SK-N-SH (cell line): ENCODE data around the gene SPAG6. TPM values are rescaled to one million over a fixed set of nuclear protein-coding genes. Genes with fewer than 3 reads are reported as not detected.

Experiments used
- CTCF ChIA-PET: fragments of 300-600, 350-600 bp; formaldehyde crosslinking; extraction: SDS; loops from one replicate; lab custom pipeline; 2021; lab: Yijun Ruan, JAX
- POLR2A ChIA-PET: fragments of 350-600 bp; sonication (Branson Sonifier 250); formaldehyde crosslinking; extraction: SDS; loops from one replicate; lab custom pipeline; 2020; ENCODE audit warnings: antibody characterized with exemption, inconsistent platforms; lab: Yijun Ruan, JAX
- DNase-seq: peaks from one replicate; pipeline ENCODE4 v3.0.0; 2012
- H2AFZ ChIP-seq: fragments of 200-600 bp; sonication (generic); 2 replicates; pipeline ENCODE4 v1.8.1; 2016; ENCODE audit warnings: antibody characterized with exemption, mild to moderate bottlenecking, low read depth
- H3F3A ChIP-seq: fragments of 200-600 bp; sonication (generic); replicated peaks from 2 replicates; pipeline ENCODE3; 2016; ENCODE audit warnings: antibody characterized with exemption, mild to moderate bottlenecking; ENCODE audit not compliant: insufficient read depth
- H3K27ac ChIP-seq, 2 experiments: fragments of 200-500 bp in 1 of 2; fragments of 200-600 bp in 1 of 2; sonication (Bioruptor generic) in 1 of 2; sonication (generic), shearing (Covaris generic) in 1 of 2; 2 replicates each; pipeline versions ENCODE4 v1.5.1 to v1.6.1; 2014 to 2016; ENCODE audit warnings: low read depth in 2 of 2, inconsistent platforms in 1 of 2, low read length in 1 of 2, mild to moderate bottlenecking in 1 of 2, mixed read lengths in 1 of 2
- H3K27me3 ChIP-seq: fragments of 200-600 bp; sonication (generic), shearing (Covaris generic); 2 replicates; pipeline ENCODE4 v1.6.1; 2016; ENCODE audit warnings: mixed run types; ENCODE audit not compliant: insufficient read depth
- H3K36me3 ChIP-seq, 2 experiments: fragments of 200-500 bp in 1 of 2; fragments of 200-600 bp in 1 of 2; sonication (Bioruptor generic) in 1 of 2; sonication (generic) in 1 of 2; replicated peaks in 1 of 2; 2 replicates each; pipeline versions ENCODE3 to v1.5.1; 2014 to 2016; ENCODE audit warnings: low read length in 1 of 2, mild to moderate bottlenecking in 1 of 2; ENCODE audit not compliant: insufficient read depth in 2 of 2, control insufficient read depth in 1 of 2
- H3K4me1 ChIP-seq, 2 experiments: fragments of 200-500 bp in 1 of 2; fragments of 200-600 bp in 1 of 2; sonication (Bioruptor generic) in 1 of 2; sonication (generic), shearing (Covaris generic) in 1 of 2; 2 replicates each; pipeline versions ENCODE4 v1.5.1 to v1.6.1; 2014 to 2016; ENCODE audit warnings: low read depth in 1 of 2, low read length in 1 of 2, mixed run types in 1 of 2; ENCODE audit not compliant: insufficient read depth in 2 of 2, control insufficient read depth in 1 of 2
- H3K4me2 ChIP-seq: fragments of 200-600 bp; sonication (generic), shearing (Covaris generic); 2 replicates; pipeline ENCODE4 v1.6.1; 2017; ENCODE audit warnings: mixed run types
- H3K4me3 ChIP-seq, 2 experiments: fragments of 200-500 bp in 1 of 2; fragments of 200-600 bp in 1 of 2; sonication (Bioruptor generic) in 1 of 2; sonication (generic), shearing (Covaris generic) in 1 of 2; 2 replicates each; pipeline versions ENCODE4 v1.5.1 to v1.8.1; 2014 to 2016; ENCODE audit warnings: low read depth in 2 of 2, inconsistent platforms in 1 of 2, low read length in 1 of 2, mild to moderate bottlenecking in 1 of 2, mixed read lengths in 1 of 2, moderate library complexity in 1 of 2
- H3K79me2 ChIP-seq: fragments of 200-600 bp; sonication (generic); 2 replicates; pipeline ENCODE4 v1.8.1; 2017; ENCODE audit warnings: mild to moderate bottlenecking; ENCODE audit not compliant: insufficient read depth
- H3K9ac ChIP-seq: fragments of 200-600 bp; sonication (generic); 2 replicates; pipeline ENCODE4 v1.6.1; 2017; ENCODE audit warnings: mixed run types
- H3K9me2 ChIP-seq: fragments of 200-600 bp; sonication (generic); 2 replicates; pipeline ENCODE4 v1.6.1; 2017; ENCODE audit warnings: mixed run types
- H3K9me3 ChIP-seq: fragments of 200-600 bp; sonication (generic); 2 replicates; pipeline ENCODE4 v1.6.1; 2017; ENCODE audit warnings: mixed run types, mild to moderate bottlenecking, moderate library complexity
- H4K20me1 ChIP-seq: fragments of 200-600 bp; sonication (generic); 2 replicates; pipeline ENCODE4 v1.6.1; 2017; ENCODE audit warnings: mild to moderate bottlenecking, mixed run types; ENCODE audit not compliant: insufficient read depth
- CHD2 ChIP-seq: fragments of 150-350 bp; IDR thresholded peaks from 2 replicates; pipeline ENCODE4 v1.6.1; 2018; ENCODE audit warnings: low read length; ENCODE audit not compliant: partially characterized antibody
- FOXM1 ChIP-seq: IDR thresholded peaks from 2 replicates; pipeline ENCODE4 v1.4.0; 2012; ENCODE audit warnings: low read depth, mild to moderate bottlenecking
- GATA2 ChIP-seq: sonication (generic); formaldehyde crosslinking; IDR thresholded peaks from 2 replicates; pipeline ENCODE4 v1.5.0; 2020; ENCODE audit warnings: mild to moderate bottlenecking, missing genetic modification reagents
- MAX ChIP-seq: IDR thresholded peaks from 2 replicates; pipeline ENCODE4 v1.4.0; 2012; ENCODE audit warnings: low read depth
- PBX3 ChIP-seq: IDR thresholded peaks from 2 replicates; pipeline ENCODE4; 2012
- REST ChIP-seq: IDR thresholded peaks from 2 replicates; pipeline ENCODE4 v1.6.1; 2012; ENCODE audit warnings: mild to moderate bottlenecking, low read depth, low read length, moderate library complexity
- TCF12 ChIP-seq: IDR thresholded peaks from 2 replicates; pipeline ENCODE4 v1.4.0; 2012
- TEAD4 ChIP-seq: IDR thresholded peaks from 2 replicates; pipeline ENCODE4 v1.4.0; 2012; ENCODE audit warnings: mild to moderate bottlenecking, borderline replicate concordance; ENCODE audit not compliant: insufficient read depth
- USF2 ChIP-seq: fragments of 150-350 bp; IDR thresholded peaks from 2 replicates; pipeline ENCODE4 v1.6.1; 2017; ENCODE audit warnings: antibody characterized with exemption, low read length, low read depth, borderline replicate concordance
- WGBS: methylation state at CpG from one replicate; pipeline ENCODE4 v1.1.6; 2017; ENCODE audit warnings: low lambda C conversion rate; 5-methylcytosine and 5-hydroxymethylcytosine counted together
- polyA plus RNA-seq, 3 experiments: library from polyadenylated mRNA; depleted of rRNA; stranded (reverse); fragments of >200 nt; gene quantifications; 2 replicates each; pipeline ENCODE4 v1.2.3, GENCODE V29; 2012

Gene SPAG6
- polyA plus RNA-seq, 1 of the 3 experiments (the other 2 are of a cell fraction): 0.77 TPM

GRCh38 chr10:22319547-22319979 is 25.7 kb upstream of the SPAG6 start (continued):
- TF ChIP-seq USF2: no peak
- no peak for TF ChIP-seq MAX
- TF ChIP-seq GATA2 (CRISPR knock-in tag): no peak
- no peak for TF ChIP-seq TEAD4
- TF ChIP-seq FOXM1: no peak
- no peak for TF ChIP-seq PBX3
- no peak for TF ChIP-seq CHD2
- no peak for TF ChIP-seq TCF12

GRCh38 chr10:22319980-22320558 is 25.2 kb upstream of the SPAG6 start:
- peaks cover 11% of the 10 kb centered on the region for H3K27me3 ChIP-seq
- peaks cover 23% of the 10 kb centered on the region for H4K20me1 ChIP-seq
- peak overlapping the region; percentile 82 for H2AFZ ChIP-seq
- H3K79me2 ChIP-seq: peaks cover 48% of the 10 kb centered on the region
- ChIA-PET CTCF (interaction anchor here (1.3 to 1.8 kb wide), 4 partner anchors 10 to 309 kb away, joined by 3 to 7 read pairs (median 4); no protein-coding TSS in a partner anchor), POLR2A (no interaction called here)
- WGBS: 34% methylated on average over 18 of the region's 30 CpGs
- peak overlapping the region; percentile 48 to 67; a peak in 3 of 4 replicates for H3K27ac ChIP-seq
- peak overlapping the region; percentile 74 for H3K4me2 ChIP-seq
- peaks cover 11 to 13% of the 10 kb centered on the region in 2 experiments; a peak in 3 of 4 replicates for H3K4me1 ChIP-seq
- peak overlapping the region; percentile 58 to 60 for H3K4me3 ChIP-seq
- peaks cover 5 to 8% of the 10 kb centered on the region in 2 experiments for H3K36me3 ChIP-seq
- peaks cover 26% of the 10 kb centered on the region for H3F3A ChIP-seq
- TF ChIP-seq REST (no peak), PBX3 (no peak)
- peak overlapping the region; percentile 46; the same call in 1 of the 2 replicates for H3K9ac ChIP-seq
- DNase-seq: no peak
- no peaks in the 10 kb centered on the region for H3K9me3 ChIP-seq
- H3K9me2 ChIP-seq: no peaks in the 10 kb centered on the region
